Activated CD4-positive, alpha-beta T cell treated with anti-CD3 and anti-CD28 coated beads, Interleukin-2, Interleukin-4, amounts not matched to agents 100 ng/mL and 50 ng/mL, durations not matched to agents 16 hours and 8 hours (primary cell): ENCODE measurements around the gene TMEM63B.
"Not testable (repeated sequence)": the region's sequence is repeated elsewhere in the genome, so short reads cannot be mapped to it uniquely, and the experiment has no call there.

Experiments
- DNase-seq: peaks from one replicate; pipeline ENCODE4 v3.0.0-alpha.2; 2020; ENCODE audit warnings: low spot score

TMEM63B gene

DNA sequence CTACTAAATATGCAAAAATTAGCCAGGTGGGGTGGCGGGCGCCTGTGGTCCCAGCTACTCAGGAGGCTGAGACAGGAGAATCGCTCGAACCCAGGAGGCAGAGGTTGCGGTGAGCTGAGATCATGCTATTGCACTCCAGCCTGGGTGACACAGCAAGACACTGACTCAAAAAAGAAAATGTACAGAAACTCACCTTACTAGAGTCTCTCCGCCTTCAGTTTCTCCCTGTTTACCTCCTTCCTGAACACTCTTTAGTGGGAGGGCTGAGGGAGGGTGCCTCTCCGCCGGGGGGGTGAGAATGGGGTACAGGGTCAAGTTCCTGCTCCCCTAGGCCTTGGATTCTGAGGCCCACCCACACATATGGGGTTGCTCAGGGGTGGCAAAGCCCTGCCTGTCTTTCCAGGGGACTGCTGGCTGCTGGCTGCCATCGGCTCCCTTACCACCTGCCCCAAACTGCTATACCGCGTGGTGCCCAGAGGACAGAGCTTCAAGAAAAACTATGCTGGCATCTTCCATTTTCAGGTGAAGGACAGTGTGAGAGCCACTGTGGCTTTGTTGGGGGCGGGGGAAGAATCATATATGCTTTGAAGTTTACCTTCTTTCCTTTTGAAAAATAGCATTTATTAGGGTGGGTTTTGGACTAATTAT, 44.7 kb downstream of the TMEM63B start:
- DNase-seq: no peak

DNA sequence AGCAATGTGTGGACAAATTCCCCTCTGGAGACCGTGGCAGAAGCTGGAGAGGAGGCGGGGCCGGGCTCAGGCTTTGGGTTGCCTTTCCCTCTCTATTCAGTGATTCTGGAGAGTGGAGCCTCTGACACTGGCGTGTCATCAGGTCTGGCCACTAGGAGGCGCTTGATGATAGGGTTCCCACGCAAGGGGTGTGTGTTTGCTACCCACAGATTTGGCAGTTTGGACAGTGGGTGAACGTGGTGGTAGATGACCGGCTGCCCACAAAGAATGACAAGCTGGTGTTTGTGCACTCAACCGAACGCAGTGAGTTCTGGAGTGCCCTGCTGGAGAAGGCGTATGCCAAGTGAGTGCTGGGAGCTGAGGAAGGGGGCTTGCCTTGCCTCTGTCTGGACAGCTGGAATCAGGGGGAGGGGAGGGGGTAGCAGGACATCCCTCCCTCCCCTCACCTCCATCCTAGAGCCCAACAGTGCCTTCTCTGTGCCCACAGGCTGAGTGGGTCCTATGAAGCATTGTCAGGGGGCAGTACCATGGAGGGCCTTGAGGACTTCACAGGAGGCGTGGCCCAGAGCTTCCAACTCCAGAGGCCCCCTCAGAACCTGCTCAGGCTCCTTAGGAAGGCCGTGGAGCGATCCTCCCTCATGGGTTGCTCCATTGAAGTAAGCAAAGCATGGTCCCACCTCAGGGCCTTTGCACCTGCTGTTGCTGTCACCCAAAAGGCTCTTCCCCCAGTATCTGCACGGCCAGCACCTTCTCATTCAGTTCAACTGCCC, 45.6 kb downstream of the TMEM63B start:
- DNase-seq: peak; percentile 79

DNA sequence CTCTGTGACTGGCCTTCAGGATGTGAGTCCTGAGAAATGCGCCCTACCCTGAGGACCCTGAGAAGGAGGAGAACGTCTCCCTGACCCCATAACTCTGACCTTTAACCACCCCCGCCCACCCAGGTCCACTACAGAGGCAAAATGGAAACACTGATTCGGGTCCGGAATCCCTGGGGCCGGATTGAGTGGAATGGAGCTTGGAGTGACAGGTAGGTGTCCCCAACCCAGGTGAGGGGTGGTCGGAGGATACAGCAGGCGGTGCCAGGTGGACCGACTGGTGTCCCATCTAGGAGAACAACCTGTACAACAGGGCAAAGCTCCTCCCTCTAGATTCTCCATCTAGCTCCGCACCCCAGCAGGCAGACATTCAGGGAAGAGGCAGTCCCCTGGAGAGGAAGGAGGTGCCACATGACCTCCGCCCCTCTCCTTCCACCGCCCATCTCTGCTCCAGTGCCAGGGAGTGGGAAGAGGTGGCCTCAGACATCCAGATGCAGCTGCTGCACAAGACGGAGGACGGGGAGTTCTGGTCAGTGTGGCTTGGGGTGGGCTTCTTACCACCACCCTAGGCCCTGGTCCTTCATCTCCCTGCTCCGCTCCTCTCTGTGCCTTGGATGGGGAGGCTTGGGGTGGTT, 48.9 kb downstream of the TMEM63B start:
- no peak for DNase-seq

DNA sequence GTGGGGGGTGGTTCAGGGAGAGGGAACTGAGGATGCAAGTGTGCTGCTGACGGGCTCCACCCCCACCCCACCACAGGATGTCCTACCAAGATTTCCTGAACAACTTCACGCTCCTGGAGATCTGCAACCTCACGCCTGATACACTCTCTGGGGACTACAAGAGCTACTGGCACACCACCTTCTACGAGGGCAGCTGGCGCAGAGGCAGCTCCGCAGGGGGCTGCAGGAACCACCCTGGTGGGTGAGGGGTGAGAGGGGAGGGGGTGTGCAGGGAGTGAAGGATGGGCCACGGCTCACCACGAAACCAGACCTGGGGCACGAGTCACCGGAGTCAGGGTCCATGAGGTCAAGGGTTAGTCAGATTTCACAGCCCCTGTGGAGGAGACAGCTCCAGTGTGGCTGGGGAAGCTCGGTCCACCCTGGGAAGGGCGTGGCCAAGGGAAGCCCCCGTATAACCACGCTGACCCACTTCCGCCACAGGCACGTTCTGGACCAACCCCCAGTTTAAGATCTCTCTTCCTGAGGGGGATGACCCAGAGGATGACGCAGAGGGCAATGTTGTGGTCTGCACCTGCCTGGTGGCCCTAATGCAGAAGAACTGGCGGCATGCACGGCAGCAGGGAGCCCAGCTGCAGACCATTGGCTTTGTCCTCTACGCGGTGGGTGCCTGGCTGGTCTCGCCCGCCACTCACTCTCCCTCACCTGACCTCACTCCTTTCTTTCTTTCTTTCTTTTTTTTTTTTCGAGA, 49.6 kb downstream of the TMEM63B start:
- DNase-seq: no peak

DNA sequence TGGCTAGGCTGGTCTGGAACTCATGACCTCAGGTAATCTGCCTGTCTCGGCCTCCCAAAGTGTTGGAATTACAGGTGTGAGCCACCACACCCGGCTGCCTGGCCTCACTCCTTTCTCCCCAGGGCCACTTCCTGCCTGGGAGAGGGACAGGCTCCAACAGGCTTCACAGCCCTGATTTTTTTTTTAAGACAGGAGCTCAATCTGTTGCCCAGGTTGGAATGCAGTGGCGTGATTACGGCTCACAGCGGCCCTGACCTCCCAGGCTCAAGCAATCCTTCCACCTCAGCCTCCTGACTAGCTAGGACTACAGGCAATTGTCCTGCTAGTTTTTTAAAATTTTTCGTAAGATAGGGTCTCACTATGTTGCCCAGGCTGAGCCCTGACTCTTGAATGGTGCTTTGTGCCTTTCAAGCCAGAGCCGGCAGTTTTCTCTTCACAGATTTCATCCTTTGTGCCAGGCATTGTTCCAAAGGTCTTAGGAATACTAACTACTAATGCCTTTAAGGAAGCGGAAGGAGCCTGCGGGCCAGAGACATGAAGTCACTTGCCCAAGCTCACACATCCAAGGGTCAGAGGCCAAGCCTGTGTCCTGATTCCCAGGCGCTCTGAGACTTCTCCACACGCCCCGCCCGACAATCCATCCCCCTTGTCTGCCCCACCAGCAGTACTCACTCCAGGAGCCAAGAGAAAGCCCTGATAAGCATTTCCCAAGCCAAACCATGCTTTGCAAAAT, 50.5 kb downstream of the TMEM63B start:
- DNase-seq: no peak

DNA sequence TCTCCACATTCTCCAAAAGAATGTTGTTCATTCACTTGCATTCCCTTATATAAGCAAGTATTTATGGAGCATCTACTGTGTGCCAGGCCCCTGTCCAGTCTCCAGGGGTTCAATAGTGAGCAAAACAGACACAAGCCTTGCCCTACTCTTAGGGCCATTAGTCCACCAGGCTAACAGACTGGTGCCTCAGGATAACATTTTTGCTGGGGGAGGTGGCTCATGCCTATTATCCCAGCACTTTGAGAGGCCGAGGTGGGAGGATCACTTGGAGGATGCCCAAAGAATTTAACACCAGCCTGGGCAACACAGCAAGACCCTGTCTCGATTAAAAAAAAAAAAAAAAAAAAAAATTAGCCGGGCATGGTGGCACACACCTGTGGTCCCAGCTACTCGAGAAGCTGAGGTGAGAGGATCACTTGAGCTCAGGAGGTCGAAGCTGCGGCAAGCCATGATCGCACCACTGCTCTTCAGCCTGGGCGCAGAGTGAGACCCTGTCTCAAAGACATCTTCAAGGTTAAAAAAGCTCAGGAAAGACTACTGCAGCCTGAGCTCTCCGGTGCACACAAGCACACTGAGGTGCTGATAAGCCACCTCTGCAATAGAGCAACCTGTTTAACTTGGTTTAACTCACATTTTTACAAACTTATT, 51.2 kb downstream of the TMEM63B start:
- no peak for DNase-seq

DNA sequence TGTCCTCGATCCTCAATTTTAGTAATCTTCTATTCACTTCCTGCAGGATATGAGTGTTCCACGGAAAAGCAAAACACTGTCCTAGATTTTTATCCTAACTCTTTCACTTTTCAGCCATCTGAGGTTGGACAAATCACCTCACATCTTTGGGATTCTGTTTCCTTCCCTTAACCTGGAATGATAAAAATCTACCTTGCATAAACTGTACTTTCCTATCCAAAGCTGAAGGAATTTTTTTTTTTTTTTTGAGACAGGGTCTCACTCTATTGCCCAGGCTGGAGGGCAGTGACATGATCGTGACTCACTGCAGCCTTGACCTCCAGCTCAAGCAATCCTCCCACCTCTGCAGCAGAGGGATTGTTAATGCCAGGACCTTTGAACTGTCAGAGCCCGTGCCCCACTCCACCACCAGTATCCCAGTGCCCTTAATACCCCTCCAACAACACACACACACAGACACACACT, 51.8 kb downstream of the TMEM63B start:
- DNase-seq: no peak

DNA sequence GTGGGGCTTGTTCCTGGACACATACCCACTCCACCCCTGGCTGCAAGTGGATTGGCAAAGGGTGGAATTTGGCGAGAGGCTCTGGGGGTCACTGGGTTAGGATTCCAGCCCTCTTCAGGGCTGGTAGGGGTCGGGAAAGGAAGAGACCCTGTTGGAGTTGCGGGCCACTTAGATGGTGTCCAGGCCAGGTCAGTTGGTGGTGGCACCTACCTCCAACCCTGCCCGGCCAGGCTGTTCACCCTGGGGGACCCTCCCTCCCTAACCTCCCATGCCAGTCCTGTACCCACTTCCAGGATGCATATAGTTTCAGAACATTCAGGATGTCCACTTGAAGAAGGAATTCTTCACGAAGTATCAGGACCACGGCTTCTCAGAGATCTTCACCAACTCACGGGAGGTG, 52.3 kb downstream of the TMEM63B start:
- DNase-seq: no peak

DNA sequence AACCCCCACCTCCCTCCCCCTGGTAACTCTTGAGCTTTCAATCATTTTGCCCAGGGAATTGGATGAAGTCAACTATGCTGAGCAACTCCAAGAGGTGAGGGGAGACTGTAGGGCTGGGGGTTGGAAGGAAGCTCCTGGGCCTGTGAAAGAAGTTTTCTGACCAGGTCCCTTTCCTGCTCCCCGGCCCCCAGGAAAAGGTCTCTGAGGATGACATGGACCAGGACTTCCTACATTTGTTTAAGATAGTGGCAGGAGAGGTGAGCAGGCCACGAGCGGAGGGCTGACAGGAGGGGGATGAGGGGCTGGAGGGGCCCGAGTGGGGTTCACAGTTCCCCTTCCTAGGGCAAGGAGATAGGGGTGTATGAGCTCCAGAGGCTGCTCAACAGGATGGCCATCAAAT, 53.1 kb downstream of the TMEM63B start:
- DNase-seq: no peak

DNA sequence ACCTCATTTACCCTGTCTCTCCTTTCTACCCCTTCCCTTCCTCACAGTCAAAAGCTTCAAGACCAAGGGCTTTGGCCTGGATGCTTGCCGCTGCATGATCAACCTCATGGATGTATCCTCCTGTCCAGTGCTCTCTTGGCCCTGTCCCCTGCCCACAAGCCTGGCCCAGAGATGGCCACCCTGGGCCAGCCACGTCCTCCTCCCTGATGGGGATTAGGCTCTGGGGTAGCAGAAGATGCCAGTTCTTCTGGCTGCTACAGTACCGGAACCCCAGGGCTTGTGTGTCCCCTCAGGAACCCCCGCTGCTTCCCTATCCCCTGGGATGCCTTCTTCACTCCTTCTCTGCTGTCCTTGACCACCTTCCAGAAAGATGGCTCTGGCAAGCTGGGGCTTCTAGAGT, 53.5 kb downstream of the TMEM63B start:
- no peak for DNase-seq

DNA sequence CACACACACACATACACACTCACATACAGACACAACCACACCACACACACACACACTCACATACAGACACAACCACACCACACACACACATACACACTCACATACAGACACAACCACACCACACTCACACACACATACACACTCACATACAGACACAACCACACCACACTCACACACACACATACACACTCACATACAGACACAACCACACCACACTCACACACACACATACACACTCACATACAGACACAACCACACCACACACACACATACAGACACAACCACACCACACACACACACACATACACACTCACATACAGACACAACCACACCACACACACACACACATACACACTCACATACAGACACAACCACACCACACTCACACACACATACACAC, 54.4 kb downstream of the TMEM63B start:
- DNase-seq: not testable (repeated sequence)

DNA sequence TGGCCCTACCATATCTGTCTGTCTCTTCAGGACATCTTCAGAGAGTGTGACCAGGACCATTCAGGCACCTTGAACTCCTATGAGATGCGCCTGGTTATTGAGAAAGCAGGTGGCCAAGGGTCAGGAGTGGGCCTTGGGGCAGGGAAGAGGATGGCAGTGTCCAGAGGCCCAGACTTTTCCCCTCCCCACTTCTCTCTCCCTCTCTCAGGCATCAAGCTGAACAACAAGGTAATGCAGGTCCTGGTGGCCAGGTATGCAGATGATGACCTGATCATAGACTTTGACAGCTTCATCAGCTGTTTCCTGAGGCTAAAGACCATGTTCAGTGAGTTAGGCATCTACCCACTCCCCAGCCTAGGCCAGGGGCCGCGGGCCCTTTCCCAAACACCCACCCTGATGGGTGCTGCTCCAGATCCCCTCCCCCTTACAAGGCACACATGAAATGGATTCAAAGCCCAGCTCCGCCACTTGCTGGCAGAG, 55.6 kb downstream of the TMEM63B start:
- no peak for DNase-seq

DNA sequence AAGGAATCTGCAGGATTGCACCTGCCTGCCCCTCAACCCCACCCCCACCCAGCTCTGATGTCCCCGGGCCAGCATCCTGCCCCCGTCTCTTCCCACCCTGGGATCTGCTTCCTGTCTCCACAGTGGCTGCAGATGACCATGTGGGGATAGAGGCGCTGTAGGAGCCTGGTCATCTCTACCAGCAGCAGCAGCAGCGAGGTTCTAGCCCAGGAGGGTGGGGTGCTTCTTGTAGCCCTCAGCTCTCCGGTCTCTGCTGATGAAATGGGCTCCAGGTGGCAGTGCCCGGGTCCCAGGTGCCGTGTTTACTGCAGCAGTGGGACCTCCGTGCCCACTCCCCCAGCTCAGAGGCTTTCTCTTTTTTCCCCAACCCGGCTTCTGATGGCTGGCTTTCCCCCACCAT, 56.4 kb downstream of the TMEM63B start:
- DNase-seq: no peak

DNA sequence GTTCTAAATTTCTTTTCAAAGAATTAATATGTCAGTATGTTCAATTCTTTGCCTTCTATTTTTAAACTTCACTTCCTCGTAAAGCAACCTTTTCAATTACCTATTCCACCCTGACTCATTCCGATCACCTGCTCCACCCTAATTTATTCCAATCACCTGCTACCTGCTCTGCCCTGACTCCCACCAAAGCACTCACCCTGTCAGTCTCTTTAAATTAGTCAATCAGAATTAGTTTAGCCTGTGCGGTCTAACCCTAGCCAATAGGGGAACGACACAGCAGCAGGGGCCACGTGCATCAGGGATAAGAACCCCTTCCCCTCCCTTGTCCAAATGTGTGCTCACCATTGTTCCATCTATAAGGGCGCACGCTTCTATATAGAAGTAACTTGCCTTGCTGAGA, 58.0 kb downstream of the TMEM63B start:
- DNase-seq: not testable (repeated sequence)

DNA sequence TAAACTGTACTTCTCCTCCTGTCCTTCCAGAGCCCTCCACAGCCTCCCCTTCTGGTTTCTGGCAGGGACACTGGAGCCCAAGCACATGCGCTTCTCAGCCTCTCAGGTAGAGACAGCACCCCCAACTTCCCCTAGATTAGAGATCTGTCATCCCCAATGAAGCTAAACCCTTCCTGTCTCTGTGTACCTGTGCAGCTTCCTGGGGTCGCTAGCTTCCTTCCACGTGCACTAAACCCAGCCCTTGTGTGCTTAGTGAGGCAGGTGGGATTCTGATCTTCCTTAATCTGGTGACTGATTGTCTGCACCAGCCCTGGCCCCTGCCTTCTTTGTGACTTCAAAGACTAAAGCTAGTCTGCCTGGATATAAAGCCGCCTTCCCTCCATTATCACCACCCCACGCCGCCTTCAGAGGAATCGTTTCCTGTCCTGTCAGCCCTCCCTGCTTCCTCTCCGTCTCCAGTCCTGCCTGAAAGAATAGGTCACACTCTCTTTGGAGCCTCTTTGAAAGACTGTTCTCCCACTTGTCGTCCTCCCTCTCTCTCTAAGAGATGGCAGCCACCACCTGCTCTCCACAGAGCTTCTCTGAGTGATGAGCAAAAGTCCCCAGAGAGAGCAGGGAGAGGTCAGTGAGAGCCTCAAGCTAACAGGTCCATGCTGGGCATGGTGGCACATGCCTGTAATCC, 58.7 kb downstream of the TMEM63B start:
- no peak for DNase-seq

DNA sequence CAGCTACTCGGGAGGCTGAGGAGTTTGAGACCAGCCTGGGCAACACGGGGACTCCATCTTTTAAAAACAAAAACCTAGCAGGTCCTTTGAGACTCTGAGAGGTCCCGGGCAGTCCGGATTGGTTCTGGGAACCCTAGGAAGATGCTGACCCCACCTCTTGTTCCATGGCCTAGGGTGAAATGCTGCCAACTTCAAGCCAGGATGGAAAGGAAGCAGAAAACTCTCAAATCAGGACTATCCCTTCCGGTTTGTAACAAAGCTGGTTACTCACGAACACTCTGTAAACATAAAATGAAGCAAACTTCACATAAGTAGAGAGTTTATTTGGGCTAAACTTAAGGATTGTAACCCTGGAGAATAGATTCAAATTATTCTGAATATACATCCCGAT, 59.3 kb downstream of the TMEM63B start:
- no peak for DNase-seq

DNA sequence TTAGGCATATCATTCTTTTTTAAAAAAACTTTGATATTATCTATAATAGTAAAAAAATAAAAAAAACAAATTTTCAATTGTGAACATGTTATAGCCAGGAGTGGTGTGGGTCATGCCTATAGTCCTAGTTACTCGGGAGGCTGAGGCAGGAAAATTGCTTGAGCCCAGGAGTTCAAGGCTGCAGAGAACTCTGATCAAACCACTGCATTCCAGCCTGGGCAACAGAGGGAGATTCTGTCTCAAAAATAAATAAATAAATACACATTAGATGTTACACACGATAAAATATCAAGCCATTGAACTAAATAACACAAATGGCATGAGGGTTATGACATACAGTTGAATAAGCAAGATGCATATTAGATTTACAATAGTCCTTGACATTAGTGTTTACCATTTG, 61.5 kb downstream of the TMEM63B start:
- no peak for DNase-seq

DNA sequence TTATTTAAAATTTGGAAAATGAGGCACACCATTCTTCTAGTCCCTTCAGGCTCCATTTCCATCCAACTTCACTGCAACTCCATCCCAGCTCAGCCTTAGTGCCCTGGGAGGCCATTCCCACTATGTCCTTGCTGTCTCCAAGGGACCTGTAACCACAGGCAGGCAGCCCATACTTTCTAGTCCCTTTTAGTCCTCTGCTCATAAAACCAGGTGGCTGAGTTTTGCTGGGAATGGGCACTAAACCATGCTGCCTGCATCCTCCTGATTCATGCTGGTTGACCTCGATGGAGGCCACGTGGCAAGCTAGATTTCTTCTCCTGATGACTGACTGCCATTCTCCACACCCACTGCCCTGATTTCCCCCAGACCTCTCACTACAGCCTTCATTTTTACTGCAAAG, 61.9 kb downstream of the TMEM63B start:
- no peak for DNase-seq

DNA sequence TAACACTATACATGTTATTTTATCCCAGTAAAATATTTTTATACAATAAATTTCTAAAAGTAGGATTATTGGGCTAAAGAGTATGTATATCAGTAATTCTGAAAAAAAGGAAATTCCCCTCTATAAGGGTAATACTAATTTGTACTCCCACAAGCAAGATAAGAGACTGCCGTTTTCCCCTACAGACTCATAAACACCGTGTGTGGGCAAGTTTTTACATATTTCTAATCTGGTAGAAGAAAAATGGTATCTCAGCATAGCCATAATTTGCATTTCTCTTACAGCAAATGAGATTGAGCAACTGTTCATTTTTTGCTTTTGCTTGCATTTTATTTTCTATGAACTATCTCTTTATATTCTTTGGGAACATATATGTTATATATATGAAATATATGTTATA, 63.4 kb downstream of the TMEM63B start:
- no peak for DNase-seq

DNA sequence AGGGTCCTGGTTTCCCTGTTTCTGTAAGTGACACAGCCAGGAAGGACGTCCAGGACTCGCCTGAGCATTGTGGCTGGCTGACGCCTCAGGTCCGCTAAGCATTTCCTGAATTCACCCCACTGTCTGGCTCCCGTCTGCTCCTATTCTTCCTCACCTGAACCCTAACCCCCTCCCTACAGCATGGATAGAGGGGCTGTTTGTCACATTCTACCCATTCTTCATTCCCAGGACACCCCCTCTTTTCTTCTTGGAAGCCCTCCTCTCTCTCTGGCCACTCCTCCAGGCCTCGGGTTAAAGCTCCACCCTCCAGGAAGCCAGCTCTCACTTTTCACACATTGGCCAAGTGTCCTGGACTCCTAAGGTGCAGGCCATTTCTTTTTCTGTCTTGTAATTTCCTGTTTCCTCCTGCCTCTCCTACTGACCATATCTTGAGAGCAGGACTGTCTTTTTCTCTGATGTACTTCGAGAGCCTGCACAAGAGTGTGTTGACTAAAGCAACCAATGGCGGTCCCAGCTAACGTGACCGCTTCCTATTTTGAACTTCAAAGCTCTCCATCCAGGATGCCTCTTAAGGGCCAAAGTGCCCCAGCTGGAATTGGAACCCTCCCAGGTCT, 65.2 kb downstream of the TMEM63B start:
- DNase-seq: no peak
